Lower leg skin (tissue), 4 donors: Measurements from ENCODE around the gene PAXX. TPM values are rescaled to one million over a fixed set of nuclear protein-coding genes. Genes with fewer than 3 reads are reported as not detected.

ENCODE experiments used
- DNase-seq, 2 donors: peaks; one replicate each; pipeline ENCODE4 v3.0.0-alpha.2; 2019; ENCODE audit warnings: low spot score in 2 of 2
- H3K4me3 ChIP-seq: fragments of 200-600 bp; sonication (generic); 2 replicates; pipeline ENCODE4 v1.5.1; 2017; ENCODE audit warnings: mild to moderate bottlenecking, low read depth; ENCODE audit not compliant: poor library complexity, severe bottlenecking
- POLR2A ChIP-seq, 2 donors: fragments of 450-650 bp; IDR thresholded peaks; one replicate each; pipeline ENCODE4 v1.6.1; 2016 to 2017; ENCODE audit warnings: antibody characterized with exemption in 2 of 2, mild to moderate bottlenecking in 1 of 2, moderate library complexity in 1 of 2
- WGBS, 2 donors: methylation state at CpG; one replicate each; pipeline ENCODE4 v1.1.5; 2018; 5-methylcytosine and 5-hydroxymethylcytosine counted together
- intact Hi-C: fragments of 100-400 bp; cut with DNase I; formaldehyde crosslinking; loops from one replicate; pipeline ENCODE4 v1.15.0; 2023; ENCODE audit warnings: low total_unique reads
- total RNA-seq, 4 donors: library from RNA; depleted of rRNA; stranded (reverse); fragments of >200 nt; gene quantifications; one replicate each; pipeline ENCODE4 v1.1.0, GENCODE V29; 2016
- TF ChIP-seq, protein P1 (sequence below), 3 donors: fragments of 450-650 bp; IDR thresholded peaks; one replicate each; pipeline ENCODE4 v1.5.1; 2016; ENCODE audit warnings: antibody characterized with exemption in 3 of 3, mild to moderate bottlenecking in 3 of 3, moderate library complexity in 2 of 3

Gene PAXX
- total RNA-seq, 4 donors from 2014 or later, result 38.7 to 75.8 (median 58.2) TPM

DNA sequence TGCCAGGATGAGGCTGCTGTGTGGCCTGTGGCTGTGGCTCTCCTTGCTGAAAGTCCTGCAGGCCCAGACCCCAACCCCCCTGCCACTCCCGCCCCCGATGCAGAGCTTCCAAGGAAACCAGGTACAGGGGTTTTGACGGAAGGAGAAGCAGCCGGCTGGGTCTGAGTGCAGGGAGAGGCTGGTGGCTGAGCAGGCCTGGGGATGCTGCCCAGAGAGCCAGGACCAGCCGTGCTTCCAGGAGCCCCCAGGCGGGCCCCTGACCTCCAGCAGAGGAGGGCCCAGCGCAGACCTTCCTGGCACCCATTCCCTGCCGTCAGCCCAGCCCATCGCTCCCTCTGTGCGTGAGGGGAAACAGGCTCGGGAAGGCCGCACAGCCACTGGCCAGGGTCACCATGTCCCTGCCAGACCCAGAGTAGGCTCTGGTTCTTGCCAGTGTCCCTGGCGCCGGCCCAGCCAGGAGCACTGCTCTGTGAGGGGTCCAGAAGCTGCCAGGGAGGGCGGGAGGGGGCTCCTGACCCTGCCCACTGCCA is 39.8 kb upstream of the PAXX start:
- WGBS, 2 donors, result 78 to 80% methylated on average over 4 to 14 of the region's 15 CpGs
- TF ChIP-seq, protein P1, sequence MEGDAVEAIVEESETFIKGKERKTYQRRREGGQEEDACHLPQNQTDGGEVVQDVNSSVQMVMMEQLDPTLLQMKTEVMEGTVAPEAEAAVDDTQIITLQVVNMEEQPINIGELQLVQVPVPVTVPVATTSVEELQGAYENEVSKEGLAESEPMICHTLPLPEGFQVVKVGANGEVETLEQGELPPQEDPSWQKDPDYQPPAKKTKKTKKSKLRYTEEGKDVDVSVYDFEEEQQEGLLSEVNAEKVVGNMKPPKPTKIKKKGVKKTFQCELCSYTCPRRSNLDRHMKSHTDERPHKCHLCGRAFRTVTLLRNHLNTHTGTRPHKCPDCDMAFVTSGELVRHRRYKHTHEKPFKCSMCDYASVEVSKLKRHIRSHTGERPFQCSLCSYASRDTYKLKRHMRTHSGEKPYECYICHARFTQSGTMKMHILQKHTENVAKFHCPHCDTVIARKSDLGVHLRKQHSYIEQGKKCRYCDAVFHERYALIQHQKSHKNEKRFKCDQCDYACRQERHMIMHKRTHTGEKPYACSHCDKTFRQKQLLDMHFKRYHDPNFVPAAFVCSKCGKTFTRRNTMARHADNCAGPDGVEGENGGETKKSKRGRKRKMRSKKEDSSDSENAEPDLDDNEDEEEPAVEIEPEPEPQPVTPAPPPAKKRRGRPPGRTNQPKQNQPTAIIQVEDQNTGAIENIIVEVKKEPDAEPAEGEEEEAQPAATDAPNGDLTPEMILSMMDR (IDR thresholded peaks at IDR 0.05), result no peak
- TF ChIP-seq POLR2A (IDR thresholded peaks at IDR 0.05), result no peak
- intact Hi-C loops, result no loop called here
- no peak overlapping the region for H3K4me3 ChIP-seq
- no peak for DNase-seq

DNA sequence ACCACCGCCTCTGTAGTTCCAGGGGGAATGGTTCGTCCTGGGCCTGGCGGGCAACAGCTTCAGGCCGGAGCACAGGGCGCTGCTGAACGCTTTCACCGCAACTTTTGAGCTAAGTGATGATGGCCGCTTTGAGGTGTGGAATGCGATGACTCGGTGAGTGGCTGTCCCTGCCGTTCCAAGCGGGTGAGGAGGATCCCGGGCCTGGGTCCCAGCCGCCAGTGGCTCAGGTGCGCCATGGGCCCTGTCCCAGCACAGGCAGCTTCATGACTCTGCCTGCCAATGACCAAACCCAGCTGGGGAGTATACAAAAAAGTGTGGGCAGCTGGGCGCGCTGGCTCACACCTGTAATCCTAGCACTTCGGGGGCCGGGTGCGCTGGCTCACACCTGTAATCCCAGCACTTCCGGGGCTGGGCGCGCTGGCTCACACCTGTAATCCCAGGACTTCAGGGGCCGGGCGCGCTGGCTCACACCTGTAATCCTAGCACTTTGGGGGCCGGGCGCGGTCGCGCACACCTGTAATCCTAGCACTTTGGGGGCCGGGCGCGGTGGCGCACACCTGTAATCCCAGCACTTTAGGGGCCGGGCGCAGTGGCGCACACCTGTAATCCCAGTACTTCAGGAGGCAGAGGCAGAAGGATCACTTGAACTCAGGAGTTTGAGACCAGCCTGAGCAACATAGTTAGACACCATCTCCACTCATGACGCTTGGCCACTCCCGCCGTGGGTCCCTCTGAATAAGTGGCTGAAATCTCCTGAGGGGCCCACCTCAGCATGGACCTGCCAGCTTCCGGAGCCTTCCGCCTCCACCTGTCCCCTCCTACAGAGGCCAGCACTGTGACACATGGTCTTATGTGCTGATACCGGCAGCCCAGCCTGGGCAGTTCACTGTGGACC is 39.1 kb upstream of the PAXX start:
- TF ChIP-seq, protein P1 (IDR thresholded peaks at IDR 0.05), result no peak
- TF ChIP-seq POLR2A (IDR thresholded peaks at IDR 0.05), result no peak
- 89% methylated on average over 43 of the region's 44 CpGs for WGBS, 2 donors
- intact Hi-C loops, result no loop called here
- no peak overlapping the region for H3K4me3 ChIP-seq
- DNase-seq, result no peak

DNA sequence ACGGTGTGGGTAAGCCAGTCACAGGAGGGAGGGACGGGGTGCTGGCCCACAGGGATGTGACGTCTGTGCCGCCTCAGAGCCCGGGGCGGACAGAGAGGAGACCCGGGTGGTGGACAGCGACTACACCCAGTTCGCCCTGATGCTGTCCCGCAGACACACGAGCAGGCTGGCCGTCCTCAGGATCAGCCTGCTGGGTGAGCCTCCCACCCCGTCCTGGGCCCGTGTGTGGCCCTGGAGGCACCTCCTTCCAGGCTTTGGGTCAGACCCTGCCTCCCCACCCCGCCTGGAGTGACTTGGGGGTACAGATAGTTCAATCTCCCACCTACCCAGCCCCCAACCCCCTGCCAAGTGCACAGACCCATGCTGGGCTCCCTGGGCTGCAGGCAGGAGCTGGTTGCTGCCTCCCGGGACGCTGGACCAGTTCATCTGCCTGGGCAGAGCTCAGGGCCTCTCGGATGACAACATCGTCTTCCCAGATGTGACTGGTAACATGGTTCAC is 38.4 kb upstream of the PAXX start:
- WGBS, 2 donors, result 80 to 82% methylated on average over 9 to 17 of the region's 19 CpGs
- no peak for DNase-seq
- H3K4me3 ChIP-seq, result no peak overlapping the region
- TF ChIP-seq POLR2A (IDR thresholded peaks at IDR 0.05), result no peak
- TF ChIP-seq, protein P1 (IDR thresholded peaks at IDR 0.05), result no peak
- intact Hi-C loops, result no loop called here

DNA sequence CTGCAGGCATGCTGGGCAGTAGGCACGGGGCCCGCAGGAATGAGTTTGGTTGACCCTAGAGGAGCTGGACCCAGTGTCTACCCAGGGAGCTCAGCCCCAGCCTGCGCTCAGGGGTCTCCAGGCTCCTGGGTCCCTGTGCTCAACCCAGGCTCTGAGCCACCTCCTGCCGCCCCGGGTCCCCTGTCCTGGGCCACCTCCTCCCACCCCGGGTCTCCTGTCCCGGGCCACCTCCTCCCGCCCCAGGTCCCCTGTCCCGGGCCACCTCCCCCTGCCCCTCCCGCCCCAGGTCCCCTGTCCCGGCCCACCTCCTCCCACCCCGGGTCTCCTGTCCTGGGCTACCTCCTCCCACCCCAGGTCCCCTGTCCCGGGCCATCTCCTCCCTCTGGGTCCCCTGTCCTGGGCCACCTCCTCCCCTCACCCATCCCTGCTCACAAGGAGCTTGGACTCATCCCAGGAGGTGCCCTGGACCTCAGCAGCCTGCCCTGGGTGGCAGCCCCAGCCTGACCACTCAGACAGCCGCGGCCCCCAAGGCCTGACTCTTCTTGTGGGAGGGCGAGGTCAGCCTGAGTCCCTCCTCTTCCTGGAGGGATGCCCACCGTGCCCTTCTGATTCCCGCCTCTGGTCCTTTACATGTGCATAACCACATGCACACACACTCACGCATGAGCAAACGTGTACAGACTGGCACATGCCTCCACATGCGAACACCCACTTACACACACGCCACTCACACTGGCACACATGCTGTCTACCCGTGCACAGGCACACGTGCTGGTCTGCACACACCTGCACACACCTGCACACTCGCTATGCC is 37.7 kb upstream of the PAXX start:
- no peak for DNase-seq
- intact Hi-C loops, result no loop called here
- H3K4me3 ChIP-seq, result no peak overlapping the region
- TF ChIP-seq POLR2A (IDR thresholded peaks at IDR 0.05), result no peak
- TF ChIP-seq, protein P1 (IDR thresholded peaks at IDR 0.05), result no peak
- 82 to 84% methylated on average over 22 to 24 of the region's 25 CpGs for WGBS, 2 donors

DNA sequence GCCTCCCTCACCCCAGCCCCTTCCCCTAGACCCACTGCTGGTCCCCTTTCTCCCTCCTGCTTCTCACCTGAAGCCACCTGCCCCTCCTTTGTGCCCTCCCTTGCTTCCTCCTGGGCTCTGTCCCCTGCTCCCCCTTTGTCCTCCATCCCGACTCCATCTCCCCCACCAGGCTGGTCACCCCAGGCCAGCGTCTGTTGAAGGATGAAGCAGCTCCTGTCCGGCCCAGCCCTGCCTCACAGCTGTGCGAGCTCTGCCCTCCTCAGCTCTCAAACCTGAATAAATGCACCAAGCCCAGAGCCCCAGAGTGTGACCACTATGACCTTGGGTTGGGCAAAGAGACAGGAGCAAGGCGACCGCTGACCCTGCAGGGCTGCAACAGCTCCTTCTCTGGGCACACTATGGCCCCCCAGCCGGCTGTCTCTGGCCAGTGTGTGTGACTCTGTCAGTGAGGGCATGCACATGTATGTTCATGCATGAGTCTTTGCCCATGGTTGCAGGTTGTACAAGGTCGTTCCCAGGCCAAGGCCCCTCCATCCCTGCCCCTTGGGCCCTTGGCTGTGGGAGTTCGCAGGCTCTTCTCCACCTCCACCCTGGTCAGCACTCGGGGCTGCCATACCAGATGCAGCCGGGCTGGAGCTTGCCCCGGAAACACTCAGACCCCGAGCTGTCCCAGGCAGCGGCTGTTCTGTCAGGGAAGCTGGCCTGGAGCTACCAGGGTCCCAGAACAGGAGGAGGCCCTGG is 36.9 kb upstream of the PAXX start:
- TF ChIP-seq POLR2A (IDR thresholded peaks at IDR 0.05), result no peak
- TF ChIP-seq, protein P1 (IDR thresholded peaks at IDR 0.05), result no peak
- H3K4me3 ChIP-seq, result no peak overlapping the region
- 88 to 92% methylated on average over 11 to 14 of the region's 14 CpGs for WGBS, 2 donors
- intact Hi-C loops, result no loop called here
- no peak for DNase-seq
